Transverse colon (tissue), 3 donors: Measurements from ENCODE around the gene LRRC8D.

Source experiments
- EP300 ChIP-seq: sonication (generic); formaldehyde crosslinking; IDR thresholded peaks from one replicate; pipeline ENCODE4 v1.6.1; 2017; ENCODE audit warnings: antibody characterized with exemption, low read depth
- POLR2A ChIP-seq: fragments of 450-650 bp; IDR thresholded peaks from one replicate; pipeline ENCODE4 v1.6.1; 2016; ENCODE audit warnings: antibody characterized with exemption, mild to moderate bottlenecking, moderate library complexity
- TF ChIP-seq, protein P1 (sequence below), 5 experiments: fragments of 200-600 bp in 3 of 5; fragments of 450-650 bp in 2 of 5; sonication (generic) in 3 of 5; IDR thresholded peaks; 1 replicate in 2 of 5; 2 replicates in 3 of 5; pipeline ENCODE4 v1.5.1; 2016 to 2017; ENCODE audit warnings: antibody characterized with exemption in 5 of 5, inconsistent platforms in 3 of 5, mild to moderate bottlenecking in 2 of 5, moderate library complexity in 1 of 5

DNA sequence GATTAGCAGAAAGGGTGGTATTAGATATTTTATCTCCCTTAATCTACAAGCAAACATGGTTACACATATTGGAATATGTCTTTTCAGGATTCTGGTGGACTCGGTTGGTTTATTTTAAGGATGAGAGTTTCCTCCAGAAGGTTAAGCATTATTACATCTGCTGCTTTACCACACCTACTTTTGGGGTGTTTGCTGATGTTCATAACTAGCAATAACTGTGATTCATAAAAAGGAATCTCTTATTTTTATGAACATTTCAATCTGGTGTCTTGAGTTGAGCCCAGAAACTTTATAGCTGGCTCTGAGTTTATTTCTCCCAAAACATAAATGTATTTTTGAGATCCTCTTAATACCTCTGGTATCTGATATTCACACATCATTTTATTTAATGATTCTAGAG, 82.7 kb downstream of the LRRC8D start:
- TF ChIP-seq, protein P1, sequence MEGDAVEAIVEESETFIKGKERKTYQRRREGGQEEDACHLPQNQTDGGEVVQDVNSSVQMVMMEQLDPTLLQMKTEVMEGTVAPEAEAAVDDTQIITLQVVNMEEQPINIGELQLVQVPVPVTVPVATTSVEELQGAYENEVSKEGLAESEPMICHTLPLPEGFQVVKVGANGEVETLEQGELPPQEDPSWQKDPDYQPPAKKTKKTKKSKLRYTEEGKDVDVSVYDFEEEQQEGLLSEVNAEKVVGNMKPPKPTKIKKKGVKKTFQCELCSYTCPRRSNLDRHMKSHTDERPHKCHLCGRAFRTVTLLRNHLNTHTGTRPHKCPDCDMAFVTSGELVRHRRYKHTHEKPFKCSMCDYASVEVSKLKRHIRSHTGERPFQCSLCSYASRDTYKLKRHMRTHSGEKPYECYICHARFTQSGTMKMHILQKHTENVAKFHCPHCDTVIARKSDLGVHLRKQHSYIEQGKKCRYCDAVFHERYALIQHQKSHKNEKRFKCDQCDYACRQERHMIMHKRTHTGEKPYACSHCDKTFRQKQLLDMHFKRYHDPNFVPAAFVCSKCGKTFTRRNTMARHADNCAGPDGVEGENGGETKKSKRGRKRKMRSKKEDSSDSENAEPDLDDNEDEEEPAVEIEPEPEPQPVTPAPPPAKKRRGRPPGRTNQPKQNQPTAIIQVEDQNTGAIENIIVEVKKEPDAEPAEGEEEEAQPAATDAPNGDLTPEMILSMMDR (IDR thresholded peaks at IDR 0.05) = no peak
- TF ChIP-seq POLR2A (no peak), EP300 (no peak)
